ENCODE results near the gene TNF. TPM values are rescaled to one million over a fixed set of nuclear protein-coding genes. Genes with fewer than 3 reads are reported as not detected.

Gene TNF
- total and polyA plus RNA-seq, 11 donors = 0.15 to 7.6 (median 0.44) TPM; not detected in 1

- DNase-seq (no peak), ATAC-seq (no peak)
- Histone ChIP-seq H3K36me3 (peaks cover 4 to 42% (median 39%) of the 10 kb centered on the region in 9 donors), H3K4me3 (peak overlapping the region; percentile 52 to 97 (median 87)), H3K27ac (peak overlapping the region; percentile 90 to 99 (median 96)), H3K9me3 (no peaks in the 10 kb centered on the region), H3K27me3 (no peaks in the 10 kb centered on the region), H3K4me1 (peaks cover 0 to 32% (median 21%) of the 10 kb centered on the region in 12 donors)
- intact Hi-C loops (cut with DNase I) = loop anchor here in 1 of 10 donors (5.0 kb wide), 1 partner anchor 36 kb away; the partner anchor contains the start of gene APOM
- 7 to 9% (median 9%) methylated on average over 15 of the region's 15 CpGs for WGBS, 4 donors
- no peak for TF ChIP-seq POLR2A (IDR thresholded peaks at IDR 0.05)
- TF ChIP-seq CTCF (IDR thresholded peaks at IDR 0.05) = no peak
Observed at GRCh38 chr6:31621320-31621939, 46.1 kb downstream of the TNF start.

- H3K4me3 ChIP-seq = peak overlapping the region in 10 of 12 donors; percentile 60 to 97 (median 87)
- 25 to 29% (median 27%) methylated on average over 4 of the region's 4 CpGs for WGBS, 4 donors
- DNase-seq (no peak), ATAC-seq (no peak)
- no peaks in the 10 kb centered on the region for H3K9me3 ChIP-seq
- peaks cover 8 to 48% (median 44%) of the 10 kb centered on the region in 9 donors for H3K36me3 ChIP-seq
- no peak for TF ChIP-seq CTCF (IDR thresholded peaks at IDR 0.05)
- TF ChIP-seq POLR2A (IDR thresholded peaks at IDR 0.05) = no peak
- no peaks in the 10 kb centered on the region for H3K27me3 ChIP-seq
- peaks cover 0 to 28% (median 21%) of the 10 kb centered on the region in 12 donors for H3K4me1 ChIP-seq
- H3K27ac ChIP-seq = peak overlapping the region in 11 of 12 donors; percentile 94 to 99 (median 96)
- intact Hi-C loops (cut with DNase I) = loop anchor here in 1 of 10 donors (5.0 kb wide), 1 partner anchor 35 kb away; the partner anchor contains the start of gene APOM
Observed at GRCh38 chr6:31621991-31622390, 46.6 kb downstream of the TNF start.

- 46 to 51% (median 50%) methylated on average over 10 of the region's 10 CpGs for WGBS, 4 donors
- Histone ChIP-seq H3K27me3 (no peaks in the 10 kb centered on the region), H3K36me3 (peaks cover 8 to 55% (median 51%) of the 10 kb centered on the region in 9 donors), H3K9me3 (no peaks in the 10 kb centered on the region), H3K4me1 (peaks cover 0 to 25% (median 21%) of the 10 kb centered on the region in 12 donors), H3K27ac (peak overlapping the region in 5 of 12 donors; percentile 12 to 98 (median 95)), H3K4me3 (peak overlapping the region in 3 of 12 donors; percentile 76 to 91 (median 82))
- DNase-seq (no peak), ATAC-seq (no peak)
- intact Hi-C loops (cut with DNase I) = loop anchor here in 1 of 10 donors (5.0 kb wide), 1 partner anchor 35 kb away; the partner anchor contains the start of gene APOM
- no peak for TF ChIP-seq POLR2A (IDR thresholded peaks at IDR 0.05)
Observed at GRCh38 chr6:31622684-31623091, 47.3 kb downstream of the TNF start.

GRCh38 chr6:31624070-31624469 lies 48.7 kb downstream of the TNF start:
- WGBS, 4 donors = 85 to 94% (median 89%) methylated on average over 8 to 10 of the region's 10 CpGs
- H3K9me3 ChIP-seq = no peaks in the 10 kb centered on the region
- H3K4me1 ChIP-seq = peaks cover 0 to 24% (median 21%) of the 10 kb centered on the region in 12 donors
- intact Hi-C loops (cut with DNase I) = loop anchor here in 1 of 10 donors (5.0 kb wide), 1 partner anchor 33 kb away; the partner anchor contains the start of gene APOM
- no peak for ATAC-seq
- peaks cover 8 to 68% (median 65%) of the 10 kb centered on the region in 9 donors for H3K36me3 ChIP-seq
- DNase-seq = no peak
- no peak for TF ChIP-seq CTCF (IDR thresholded peaks at IDR 0.05)
- TF ChIP-seq POLR2A (IDR thresholded peaks at IDR 0.05) = no peak
- no peaks in the 10 kb centered on the region for H3K27me3 ChIP-seq
- H3K27ac ChIP-seq = no peak overlapping the region
- H3K4me3 ChIP-seq = no peak overlapping the region

Data from heart left ventricle (tissue), 16 donors.